ENCODE measurements around the gene FAHD1. TPM values are rescaled to one million over a fixed set of nuclear protein-coding genes. Genes with fewer than 3 reads are reported as not detected.
A peak's percentile ranks its signal among the peaks of the same experiment; 100 is the strongest.

The FAHD1 gene
- polyA plus RNA-seq, 1 experiment: 35.2 TPM

GRCh38 chr16:1863681-1864460 is 36.9 kb downstream of the FAHD1 start:
- Histone ChIP-seq H3K27me3 (ENCODE audit: control insufficient read depth, insufficient read depth, low read length) (peaks cover 25% of the 10 kb centered on the region), H3K27ac (ENCODE audit: low read depth, low read length) (no peak overlapping the region), H3K4me3 (ENCODE audit: low read depth, low read length) (no peak overlapping the region), H3K9me3 (ENCODE audit: control insufficient read depth, insufficient read depth, low read length) (no peaks in the 10 kb centered on the region)
- no peak for DNase-seq (ENCODE audit: low read depth, low spot score)
- ChIA-PET CTCF (interaction anchor here (0.7 to 8.4 kb wide), 8 partner anchors 13 to 140 kb away, joined by 3 to 83 read pairs (median 4); no protein-coding TSS in a partner anchor), POLR2A (no interaction called here)
- TF ChIP-seq CTCF (IDR thresholded peaks at IDR 0.05; ENCODE audit: low read depth, low read length): peak; percentile 60

- ChIA-PET POLR2A (no interaction called here), CTCF (interaction anchor here (0.7 to 8.4 kb wide), 2 partner anchors 8 to 64 kb away, joined by 3 to 83 read pairs; no protein-coding TSS in a partner anchor)
- H3K9me3 ChIP-seq (ENCODE audit: control insufficient read depth, insufficient read depth, low read length): no peaks in the 10 kb centered on the region
- DNase-seq (ENCODE audit: low read depth, low spot score): no peak
- no peak overlapping the region for H3K27ac ChIP-seq (ENCODE audit: low read depth, low read length)
- H3K4me3 ChIP-seq (ENCODE audit: low read depth, low read length): no peak overlapping the region
- TF ChIP-seq CTCF (IDR thresholded peaks at IDR 0.05; ENCODE audit: low read depth, low read length): no peak
- H3K27me3 ChIP-seq (ENCODE audit: control insufficient read depth, insufficient read depth, low read length): peaks cover 12% of the 10 kb centered on the region
Observed at GRCh38 chr16:1865902-1866690, 39.1 kb downstream of the FAHD1 start.

- CTCF ChIA-PET: interaction anchor here (1.1 to 2.0 kb wide), 2 partner anchors 59 to 270 kb away, joined by 3 to 6 read pairs; no protein-coding TSS in a partner anchor
- Histone ChIP-seq H3K27me3 (ENCODE audit: control insufficient read depth, insufficient read depth, low read length) (peaks cover 16% of the 10 kb centered on the region), H3K27ac (ENCODE audit: low read depth, low read length) (no peak overlapping the region), H3K9me3 (ENCODE audit: control insufficient read depth, insufficient read depth, low read length) (peaks cover 3% of the 10 kb centered on the region; the same call in 1 of the 2 replicates), H3K4me3 (ENCODE audit: low read depth, low read length) (no peak overlapping the region)
- TF ChIP-seq CTCF (IDR thresholded peaks at IDR 0.05; ENCODE audit: low read depth, low read length): no peak
- peak; percentile 11 for DNase-seq (ENCODE audit: low read depth, low spot score)
- POLR2A ChIA-PET: interaction anchor here (1.1 kb wide), 1 partner anchor 94 kb away, joined by 3 read pairs; the partner anchor contains the start of gene RPS2
Observed at GRCh38 chr16:1870365-1871082, 43.5 kb downstream of the FAHD1 start.

- peaks cover 20% of the 10 kb centered on the region for H3K27me3 ChIP-seq (ENCODE audit: control insufficient read depth, insufficient read depth, low read length)
- 0 out of 2 replicates have a peak within 1 kb of the TSS, but pooled peaks have one; percentile 7 for H3K4me3 ChIP-seq (ENCODE audit: low read depth, low read length)
- no peak within 1 kb of the TSS for H3K27ac ChIP-seq (ENCODE audit: low read depth, low read length)
- no peak for DNase-seq (ENCODE audit: low read depth, low spot score)
- ChIA-PET CTCF (interaction anchor here (2.0 kb wide), 1 partner anchor 57 kb away, joined by 6 read pairs; no protein-coding TSS in a partner anchor), POLR2A (no interaction called here)
- peaks cover 3% of the 10 kb centered on the region; the same call in 1 of the 2 replicates for H3K9me3 ChIP-seq (ENCODE audit: control insufficient read depth, insufficient read depth, low read length)
- no peak for TF ChIP-seq CTCF (IDR thresholded peaks at IDR 0.05; ENCODE audit: low read depth, low read length)
Observed at GRCh38 chr16:1871974-1872635, 45.1 kb downstream of the FAHD1 start, which contains the start of gene MEIOB. Gene MEIOB (minus strand): TSS chr16:1872164. CDS start chr16:1868175, 3,989 bp downstream.
